Measurements from ENCODE around the gene FA2H.
A peak's percentile ranks its signal among the peaks of the same experiment; 100 is the strongest.
"Not testable (repeated sequence)": the region's sequence is repeated elsewhere in the genome, so short reads cannot be mapped to it uniquely, and the experiment has no call there.

Gene FA2H

GRCh38 chr16:74695450-74696422 is 78.9 kb downstream of the FA2H start:
- peak in 1 of 2 donors; percentile 15 for DNase-seq (ENCODE audit: low read depth in 1 of 2, low spot score in 1 of 2)

GRCh38 chr16:74691093-74691855 is 83.3 kb downstream of the FA2H start:
- no peak for DNase-seq (ENCODE audit: low read depth in 1 of 2, low spot score in 1 of 2)

GRCh38 chr16:74682556-74682955 is 92.1 kb downstream of the FA2H start:
- DNase-seq (ENCODE audit: low read depth in 1 of 2, low spot score in 1 of 2) = no peak

DNA sequence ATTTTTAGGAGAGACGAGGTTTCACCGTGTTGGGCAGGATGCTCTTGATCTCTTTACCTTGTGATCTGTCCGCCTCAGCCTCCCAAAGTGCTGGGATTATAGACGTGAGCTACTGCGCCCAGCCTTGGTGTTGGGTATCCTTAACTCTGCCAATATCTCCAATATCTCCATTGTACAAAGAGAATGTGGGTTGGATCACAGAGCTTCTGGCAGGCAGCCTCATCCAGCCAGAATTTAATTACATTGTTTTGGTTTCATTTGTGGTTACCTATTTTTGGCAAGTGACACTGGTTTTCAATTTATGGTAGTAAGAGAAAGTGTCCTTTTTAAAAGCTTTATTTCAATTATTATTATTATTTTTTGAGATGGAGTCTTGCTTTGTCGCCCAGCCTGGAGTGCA is 93.9 kb downstream of the FA2H start:
- no peak for DNase-seq (ENCODE audit: low read depth in 1 of 2, low spot score in 1 of 2)

- no peak for DNase-seq (ENCODE audit: low read depth in 1 of 2, low spot score in 1 of 2)
These were observed 94.6 kb downstream of the FA2H start for GRCh38 chr16:74679983-74680382.

DNA sequence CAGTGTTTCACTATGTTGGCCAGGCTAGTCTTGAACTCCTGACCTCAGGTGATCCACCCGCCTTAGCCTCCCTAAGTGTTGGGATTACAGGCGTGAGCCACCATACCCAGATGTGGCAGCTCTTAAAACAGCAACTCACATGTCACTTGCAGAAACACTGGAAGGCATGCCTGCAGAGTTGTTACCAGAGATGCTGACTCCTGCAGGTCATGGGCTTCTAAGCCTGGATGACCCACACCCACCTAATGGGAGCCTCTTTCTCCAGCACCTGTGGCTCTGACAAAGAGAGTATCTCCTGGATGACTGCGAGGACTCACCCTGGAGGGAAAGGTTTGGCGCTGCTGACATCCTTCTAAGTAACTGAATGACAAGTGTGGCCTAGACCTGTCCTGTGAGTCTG is 96.8 kb downstream of the FA2H start:
- no peak for DNase-seq (ENCODE audit: low read depth in 1 of 2, low spot score in 1 of 2)

DNA sequence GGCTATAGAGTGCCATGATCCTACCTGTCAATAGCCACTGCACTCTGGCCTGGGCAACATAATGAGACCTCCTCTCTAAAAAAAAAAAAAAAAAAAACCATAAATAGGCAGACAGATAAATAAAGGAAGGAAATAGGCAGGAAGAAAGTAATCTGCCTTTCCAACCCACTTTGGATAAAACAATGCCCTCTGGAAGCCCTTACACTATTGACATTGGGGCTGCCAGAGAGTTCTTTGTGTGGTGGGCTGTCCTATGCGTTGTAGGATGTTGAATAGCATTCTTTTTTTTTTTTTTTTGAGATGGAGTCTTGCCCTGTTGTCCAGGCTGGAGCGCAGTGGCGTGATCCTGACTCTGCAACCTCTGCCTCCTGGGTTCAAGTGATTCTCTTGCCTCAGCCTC is 100.7 kb downstream of the FA2H start:
- DNase-seq (ENCODE audit: low read depth in 1 of 2, low spot score in 1 of 2) = no peak

GRCh38 chr16:74668877-74669276 is 105.7 kb downstream of the FA2H start:
- DNase-seq (ENCODE audit: low read depth in 1 of 2, low spot score in 1 of 2) = not testable (repeated sequence)

- DNase-seq (ENCODE audit: low read depth in 1 of 2, low spot score in 1 of 2) = no peak
These were observed 107.3 kb downstream of the FA2H start for GRCh38 chr16:74667255-74667700.

- DNase-seq (ENCODE audit: low read depth in 1 of 2, low spot score in 1 of 2) = peak; percentile 80 to 93
These were observed 108.0 kb downstream of the FA2H start, which contains the start of gene RFWD3 for GRCh38 chr16:74666425-74667254. RFWD3 (minus strand) TSS chr16:74666877; CDS start chr16:74661449, 5,428 bp downstream.

- DNase-seq (ENCODE audit: low read depth in 1 of 2, low spot score in 1 of 2) = no peak
These were observed 108.6 kb downstream of the FA2H start for GRCh38 chr16:74666010-74666421.

All from stimulated activated CD4-positive, alpha-beta T cell treated with anti-CD3 and anti-CD28 coated beads, Interleukin-15, amount 100 ng/mL, for 1 hour (primary cell).